Endodermal cell (in vitro differentiated cells): ENCODE results near the gene ZBED6. TPM values are rescaled to one million over a fixed set of nuclear protein-coding genes. Genes with fewer than 3 reads are reported as not detected.

Source experiments
- DNase-seq: peaks from one replicate; pipeline ENCODE4 v3.0.0-alpha.2; 2017
- H3K27ac ChIP-seq: 2 replicates; pipeline ENCODE4 v1.5.1; 2013; ENCODE audit warnings: mild to moderate bottlenecking, low read depth, low read length, moderate library complexity
- H3K27me3 ChIP-seq: 2 replicates; pipeline ENCODE4 v1.6.1; 2013; ENCODE audit warnings: mild to moderate bottlenecking, low read length, moderate library complexity; ENCODE audit not compliant: insufficient read depth, control insufficient read depth, poor library complexity, severe bottlenecking
- H3K36me3 ChIP-seq: 2 replicates; pipeline ENCODE4 v1.7.0; 2013; ENCODE audit warnings: mild to moderate bottlenecking, low read length, moderate library complexity; ENCODE audit not compliant: control insufficient read depth, insufficient read depth
- H3K4me1 ChIP-seq: one replicate; pipeline ENCODE4 v1.7.0; 2013; ENCODE audit warnings: low read length; ENCODE audit not compliant: control insufficient read depth, insufficient read depth
- H3K4me3 ChIP-seq: 2 replicates; pipeline ENCODE4 v1.5.1; 2013; ENCODE audit warnings: mild to moderate bottlenecking, low read length, moderate library complexity
- H3K9ac ChIP-seq: 2 replicates; pipeline ENCODE4 v1.6.1; 2013; ENCODE audit warnings: mild to moderate bottlenecking, low read length, moderate library complexity; ENCODE audit not compliant: poor library complexity, severe bottlenecking; ENCODE audit errors: extremely low read depth
- H3K9me3 ChIP-seq: 2 replicates; pipeline ENCODE4 v1.6.1; 2013; ENCODE audit warnings: mild to moderate bottlenecking, low read length, moderate library complexity; ENCODE audit not compliant: control insufficient read depth
- H3K27ac Mint-ChIP-seq: 2 replicates; pipeline ENCODE4 v1.8.0; 2020; ENCODE audit warnings: mixed read lengths
- H3K27me3 Mint-ChIP-seq: 2 replicates; pipeline ENCODE4 v1.8.0; 2021; ENCODE audit warnings: mild to moderate bottlenecking, mixed read lengths; ENCODE audit not compliant: insufficient read depth
- H3K36me3 Mint-ChIP-seq: 2 replicates; pipeline ENCODE4 v1.8.0; 2020; ENCODE audit warnings: low read depth, mixed read lengths
- H3K4me1 Mint-ChIP-seq: 2 replicates; pipeline ENCODE4 v1.8.0; 2020; ENCODE audit warnings: mixed read lengths
- H3K4me3 Mint-ChIP-seq: 2 replicates; pipeline ENCODE4 v1.8.0; 2020; ENCODE audit warnings: mild to moderate bottlenecking, moderate library complexity, mixed read lengths
- H3K9me3 Mint-ChIP-seq: 2 replicates; pipeline ENCODE4 v1.8.0; 2020; ENCODE audit warnings: mild to moderate bottlenecking, mixed read lengths
- CTCF ChIP-seq: fragments of 200-600 bp; sonication (generic); conservative IDR thresholded peaks from 2 replicates; pipeline ENCODE4 v1.5.0; 2021; ENCODE audit warnings: antibody characterized with exemption, mild to moderate bottlenecking
- WGBS, 2 experiments: methylation state at CpG; one replicate each; pipeline versions ENCODE4 v1.1.5 to v1.1.7; 2013; ENCODE audit warnings: missing lambda C conversion rate in 2 of 2, mixed read lengths in 1 of 2; ENCODE audit not compliant: insufficient coverage in 1 of 2, insufficient read length in 1 of 2; 5-methylcytosine and 5-hydroxymethylcytosine counted together
- total RNA-seq, 2 donors: library from RNA; stranded (reverse); fragmentation: NEBNext Ultra II Directional in 1 of 2; extraction: Animal tissue kit (Norgen Biotek cat#: 25700) in 1 of 2; gene quantifications; 2 replicates in 1 of 2; 3 replicates in 1 of 2; pipeline ENCODE4 v1.2.1, GENCODE V29; 2021

ZBED6 gene
- total RNA-seq, 2 donors from 2014 or later = 27.8 to 50.4 TPM

- H3K27ac ChIP-seq = no peak overlapping the region
- Mint-ChIP-seq H3K27me3 (no peaks in the 10 kb centered on the region), H3K36me3 (no peaks in the 10 kb centered on the region), H3K4me1 (no peaks in the 10 kb centered on the region), H3K9me3 (no peaks in the 10 kb centered on the region), H3K4me3 (no peak overlapping the region), H3K27ac (peak overlapping the region; percentile 35)
- H3K36me3 ChIP-seq = no peaks in the 10 kb centered on the region
- H3K4me3 ChIP-seq = no peak overlapping the region
- H3K4me1 ChIP-seq = no peaks in the 10 kb centered on the region
- no peaks in the 10 kb centered on the region for H3K27me3 ChIP-seq
- H3K9me3 ChIP-seq = no peaks in the 10 kb centered on the region
- no peak overlapping the region for H3K9ac ChIP-seq
- 95 to 100% methylated on average over 1 to 3 of the region's 3 CpGs for WGBS, 2 experiments
- no peak for DNase-seq
- no peak for TF ChIP-seq CTCF
These were observed 17.3 kb upstream of the ZBED6 start for GRCh38 chr1:203778146-203778545.

GRCh38 chr1:203778789-203779188, 16.6 kb upstream of the ZBED6 start:
- Histone ChIP-seq H3K9ac (no peak overlapping the region), H3K27me3 (no peaks in the 10 kb centered on the region)
- H3K36me3 Mint-ChIP-seq = no peaks in the 10 kb centered on the region

GRCh38 chr1:203781962-203782361, 13.5 kb upstream of the ZBED6 start:
- no peaks in the 10 kb centered on the region for H3K27me3 Mint-ChIP-seq
- no peaks in the 10 kb centered on the region for H3K9me3 Mint-ChIP-seq
- no peak overlapping the region for H3K4me3 ChIP-seq
- no peak overlapping the region for H3K27ac ChIP-seq
- TF ChIP-seq CTCF = no peak
- 92 to 95% methylated on average over 4 to 7 of the region's 7 CpGs for WGBS, 2 experiments
- no peaks in the 10 kb centered on the region for H3K9me3 ChIP-seq
- H3K4me1 ChIP-seq = no peaks in the 10 kb centered on the region
- H3K27me3 ChIP-seq = no peaks in the 10 kb centered on the region
- H3K4me1 Mint-ChIP-seq = no peaks in the 10 kb centered on the region
- no peak overlapping the region for H3K4me3 Mint-ChIP-seq
- peak overlapping the region; percentile 58 for H3K27ac Mint-ChIP-seq
- H3K36me3 Mint-ChIP-seq = no peaks in the 10 kb centered on the region
- DNase-seq = no peak
- H3K9ac ChIP-seq = no peak overlapping the region
- H3K36me3 ChIP-seq = no peaks in the 10 kb centered on the region

More at GRCh38 chr1:203778789-203779188, 16.6 kb upstream of the ZBED6 start:
- no peaks in the 10 kb centered on the region for H3K36me3 ChIP-seq
- TF ChIP-seq CTCF = no peak
- Mint-ChIP-seq H3K4me3 (no peak overlapping the region), H3K9me3 (no peaks in the 10 kb centered on the region), H3K27me3 (no peaks in the 10 kb centered on the region), H3K27ac (no peak overlapping the region), H3K4me1 (no peaks in the 10 kb centered on the region)
- no peak for DNase-seq
- no peak overlapping the region for H3K4me3 ChIP-seq
- H3K4me1 ChIP-seq = no peaks in the 10 kb centered on the region
- H3K27ac ChIP-seq = no peak overlapping the region
- WGBS, 2 experiments = 93 to 100% methylated on average over 3 to 4 of the region's 4 CpGs
- no peaks in the 10 kb centered on the region for H3K9me3 ChIP-seq
